GM19239 (cell line): ENCODE results near the gene FAM234A.

Source experiments
- DNase-seq: peaks from one replicate; pipeline ENCODE4 v3.0.0; 2011; ENCODE audit warnings: low spot score; ENCODE audit not compliant: insufficient read length
- FAIRE-seq: peaks from 2 replicates; lab custom pipeline; 2011; peaks lifted over from hg19 to GRCh38; lab: Jason Lieb, UNC

FAM234A gene

GRCh38 chr16:290681-291405, 56.2 kb downstream of the FAM234A start:
- FAIRE-seq (no peak), DNase-seq (no peak)

GRCh38 chr16:291539-291938, 56.9 kb downstream of the FAM234A start:
- DNase-seq (no peak), FAIRE-seq (no peak)

DNA sequence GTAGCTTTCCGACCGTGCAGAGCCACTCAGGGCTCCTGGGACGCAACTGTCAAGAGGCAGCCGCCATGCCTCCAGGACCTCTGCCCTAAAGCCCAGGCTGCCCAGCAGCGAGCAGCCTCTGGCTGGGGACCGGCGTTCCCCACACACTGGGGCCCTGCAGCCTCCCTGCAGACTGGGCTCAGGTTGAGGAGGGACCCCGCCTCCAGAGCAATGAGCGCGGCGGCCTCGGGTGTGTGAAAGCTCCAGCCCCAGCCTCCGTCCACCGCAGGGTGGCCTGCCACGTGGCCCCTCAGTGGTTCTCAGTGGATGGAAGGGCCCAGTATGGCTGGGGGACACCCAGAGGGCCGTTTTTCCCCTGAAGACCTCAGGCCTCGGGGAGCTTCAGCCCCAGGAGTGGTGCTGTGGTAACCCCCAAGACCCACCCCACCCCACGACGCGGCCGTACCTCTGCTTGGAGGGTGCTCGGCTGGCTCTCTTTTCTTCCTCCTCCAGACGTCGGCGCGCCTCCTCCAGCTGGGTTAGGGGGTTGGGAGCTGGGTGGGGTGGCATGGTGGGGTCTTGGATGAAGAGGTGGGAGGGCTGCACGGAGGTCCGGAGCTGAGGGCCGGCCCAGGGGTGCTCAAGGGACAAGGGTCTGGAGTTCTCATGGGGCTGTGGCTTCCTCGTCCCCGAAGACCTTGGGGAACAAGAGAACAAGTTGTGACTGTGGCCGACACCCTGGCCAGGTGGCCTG, 58.6 kb downstream of the FAM234A start:
- DNase-seq = no peak
- FAIRE-seq = no peak

- DNase-seq (no peak), FAIRE-seq (no peak)
Measured at GRCh38 chr16:296276-296675, 61.7 kb downstream of the FAM234A start.

DNA sequence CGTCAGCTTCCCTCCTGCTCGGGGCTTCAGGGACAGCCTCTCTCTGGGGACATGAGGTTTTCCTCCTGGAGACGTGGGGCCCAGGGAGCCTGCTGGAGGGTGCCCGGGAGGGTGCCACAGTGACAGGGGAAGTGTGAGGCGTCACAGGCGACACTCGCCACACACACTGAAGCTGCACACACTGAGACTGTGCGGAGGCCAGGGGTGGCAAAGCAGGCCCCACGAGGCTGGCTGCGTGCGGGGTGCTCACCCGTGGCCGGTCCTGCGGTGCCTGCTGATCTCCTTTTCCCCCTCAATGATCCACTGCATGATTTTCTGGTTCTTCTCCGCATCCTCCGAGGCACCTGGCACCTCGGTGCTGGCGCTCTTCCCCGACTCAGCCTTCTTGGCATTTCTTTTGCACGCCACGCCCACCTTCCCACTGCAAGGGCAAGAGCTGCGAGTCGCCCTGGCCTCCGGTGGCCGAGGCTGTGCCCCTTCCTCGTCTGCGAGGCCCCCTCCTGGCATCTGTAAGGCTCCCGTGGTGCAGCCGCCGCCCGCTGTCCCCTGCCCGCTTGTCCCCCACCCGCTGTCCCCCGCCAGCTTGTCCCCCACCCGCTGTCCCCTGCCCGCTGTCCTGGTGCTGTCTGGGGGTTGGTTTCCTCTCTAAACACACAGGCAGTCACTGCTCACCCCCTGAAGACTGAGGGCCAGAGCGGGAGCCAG, 62.3 kb downstream of the FAM234A start:
- DNase-seq (no peak), FAIRE-seq (no peak)

- no peak for DNase-seq
- FAIRE-seq = no peak
Measured at GRCh38 chr16:297832-298231, 63.2 kb downstream of the FAM234A start.

- DNase-seq = no peak
- no peak for FAIRE-seq
Measured at GRCh38 chr16:301235-301634, 66.6 kb downstream of the FAM234A start.

- FAIRE-seq = no peak
Measured at GRCh38 chr16:301950-302349, 67.3 kb downstream of the FAM234A start.

DNA sequence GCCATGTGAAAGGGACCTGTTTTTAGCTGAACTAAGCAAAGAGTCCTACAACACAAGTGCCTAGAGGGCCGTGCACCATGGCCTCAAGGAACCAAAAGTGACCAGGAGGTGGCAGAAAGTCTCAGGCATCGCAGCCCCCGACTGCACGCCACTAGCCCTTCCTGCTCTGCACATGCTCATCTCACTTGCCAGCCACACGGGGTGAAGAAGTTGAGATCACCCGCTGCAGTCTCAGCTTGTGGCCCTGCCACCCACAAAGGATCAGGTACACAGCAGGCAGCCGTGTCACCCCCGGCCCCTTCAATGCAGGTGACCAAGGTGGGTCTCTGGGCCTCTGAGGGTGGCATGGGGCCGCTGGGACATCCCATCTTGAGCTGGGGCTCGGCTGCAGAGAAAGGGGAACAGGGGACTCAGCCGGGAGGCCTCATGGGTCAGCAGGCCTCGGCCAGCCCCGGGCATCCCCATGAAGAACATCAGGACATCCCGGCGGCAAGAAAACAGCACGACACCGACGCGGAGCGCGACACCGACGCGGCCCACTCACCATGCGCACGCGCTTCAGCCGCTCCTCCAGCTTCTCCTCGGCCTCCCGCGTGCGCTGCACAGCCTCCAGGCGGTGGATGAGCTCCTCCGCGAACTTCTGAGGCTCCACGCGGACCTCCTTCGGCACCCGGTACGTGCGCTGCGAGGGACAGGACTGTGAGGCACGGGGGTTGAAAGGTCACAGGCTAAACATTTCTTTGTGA, 69.3 kb downstream of the FAM234A start:
- DNase-seq = no peak
- FAIRE-seq = no peak

More at GRCh38 chr16:301950-302349, 67.3 kb downstream of the FAM234A start:
- no peak for DNase-seq

GRCh38 chr16:305916-306626, 71.5 kb downstream of the FAM234A start:
- no peak for FAIRE-seq

DNA sequence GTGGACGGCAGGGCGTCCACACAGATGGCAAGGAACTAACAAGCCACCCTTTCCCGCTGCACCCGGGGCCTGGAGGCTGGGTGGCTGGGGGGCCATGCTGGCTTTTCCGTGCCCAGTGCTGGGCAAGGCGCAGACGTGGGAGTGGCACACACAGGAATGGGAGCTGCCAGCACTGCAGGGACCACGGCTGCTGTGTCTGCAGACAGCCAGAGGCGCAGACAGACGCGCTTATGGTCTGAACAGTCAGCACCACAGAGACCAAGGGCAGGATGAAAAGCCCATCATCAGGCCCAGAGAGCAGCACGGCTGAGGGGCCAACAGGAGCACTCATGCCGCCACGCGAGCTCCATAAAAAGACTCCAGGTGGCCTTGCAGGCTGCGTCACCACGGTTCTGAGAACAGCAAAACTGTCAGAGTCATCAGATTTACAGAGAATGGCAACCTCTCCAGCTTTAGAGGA, 72.3 kb downstream of the FAM234A start:
- FAIRE-seq (no peak), DNase-seq (no peak)

More at GRCh38 chr16:305916-306626, 71.5 kb downstream of the FAM234A start:
- no peak for DNase-seq

DNA sequence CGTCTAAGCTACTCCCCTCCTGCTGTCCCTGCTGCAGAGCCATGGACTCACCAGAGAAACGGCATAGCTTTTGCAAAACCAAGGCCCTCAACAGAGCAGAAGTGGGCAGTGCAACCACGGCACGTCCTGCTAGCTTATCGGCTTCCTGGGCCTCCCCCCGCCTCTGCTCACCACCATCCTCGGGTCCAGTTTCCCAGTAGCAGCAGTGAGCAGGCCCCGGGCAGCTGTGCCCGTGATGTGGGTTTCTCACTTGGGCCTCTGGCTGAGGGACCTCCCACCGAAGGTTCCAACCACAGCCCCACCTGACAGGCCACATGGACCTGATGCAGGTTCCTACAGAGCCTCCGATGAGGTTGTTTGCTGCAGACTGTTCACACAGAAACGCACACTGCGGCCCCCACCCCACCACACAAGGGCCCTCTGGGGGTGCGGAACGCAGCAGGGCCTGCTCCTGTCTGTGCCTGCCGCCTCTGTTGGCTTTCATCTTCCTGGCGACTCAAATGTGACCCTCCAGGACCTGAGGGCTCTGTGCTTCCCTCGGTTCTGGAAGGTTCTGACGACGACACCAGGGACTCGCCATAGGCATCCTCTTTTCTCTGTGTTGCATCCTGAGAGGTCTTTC, 73.2 kb downstream of the FAM234A start:
- FAIRE-seq (no peak), DNase-seq (no peak)

- FAIRE-seq (no peak), DNase-seq (no peak)
Measured at GRCh38 chr16:309476-309875, 74.9 kb downstream of the FAM234A start.

- DNase-seq (no peak), FAIRE-seq (no peak)
Measured at GRCh38 chr16:311725-312124, 77.1 kb downstream of the FAM234A start.

GRCh38 chr16:314351-314750, 79.7 kb downstream of the FAM234A start:
- DNase-seq (no peak), FAIRE-seq (no peak)

DNA sequence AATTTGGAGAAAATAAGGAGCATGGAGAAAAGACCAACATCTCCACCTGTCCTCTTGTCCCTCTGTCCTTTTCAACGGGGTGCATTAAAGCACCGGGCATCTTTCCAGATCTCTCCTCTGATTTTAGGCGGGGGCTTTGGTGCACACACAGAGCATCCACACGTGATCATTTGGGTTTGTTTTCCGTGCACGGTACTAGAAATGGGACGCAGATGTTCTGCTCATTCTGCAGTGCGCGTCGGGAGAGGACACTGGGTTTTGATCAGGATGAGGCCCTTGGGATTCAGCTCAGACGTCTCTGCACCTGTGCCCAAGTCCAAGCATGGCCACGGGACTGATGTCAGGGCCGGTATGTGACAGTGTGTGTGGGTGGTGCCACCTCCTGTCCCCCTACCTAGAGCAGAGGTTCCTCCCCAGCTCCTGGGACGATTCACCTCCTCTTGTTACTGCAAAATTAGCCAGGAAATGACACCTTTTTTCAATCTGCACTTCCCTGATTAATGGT, 80.2 kb downstream of the FAM234A start:
- FAIRE-seq (no peak), DNase-seq (no peak)
